Upper lobe of left lung (tissue), 4 donors: ENCODE data around the gene TLL1.

ENCODE experiments used
- POLR2A ChIP-seq, 4 donors: fragments of 450-650 bp; IDR thresholded peaks; one replicate each; pipeline ENCODE4 v1.5.1; 2016 to 2017; ENCODE audit warnings: antibody characterized with exemption in 4 of 4, mild to moderate bottlenecking in 2 of 4
- TF ChIP-seq, protein P1 (sequence below), 6 experiments: fragments of 450-650 bp in 4 of 6; fragments of 200-600 bp in 2 of 6; sonication (generic) in 2 of 6; IDR thresholded peaks; one replicate each; pipeline ENCODE4 v1.5.1; 2016 to 2019; ENCODE audit warnings: antibody characterized with exemption in 6 of 6

DNA sequence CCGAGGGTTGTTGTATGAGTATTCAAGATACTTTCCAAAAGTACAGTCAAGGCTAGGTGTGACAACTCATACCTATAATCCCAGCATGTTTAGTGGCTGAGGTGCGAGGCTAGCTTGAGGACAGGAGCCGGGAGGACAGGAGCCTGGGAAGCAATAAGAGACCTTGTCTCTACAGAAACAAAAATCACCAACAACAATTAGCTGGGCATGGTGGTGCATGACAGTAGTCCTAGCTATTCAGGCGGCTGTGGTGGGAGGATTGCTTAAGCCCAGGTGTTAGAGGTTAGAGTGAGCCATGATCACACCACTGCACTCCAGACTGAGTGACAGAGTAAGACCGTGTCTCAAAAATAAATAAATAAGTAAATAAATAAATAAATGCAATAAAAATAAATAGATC is 91.6 kb downstream of the TLL1 start:
- TF ChIP-seq, protein P1, sequence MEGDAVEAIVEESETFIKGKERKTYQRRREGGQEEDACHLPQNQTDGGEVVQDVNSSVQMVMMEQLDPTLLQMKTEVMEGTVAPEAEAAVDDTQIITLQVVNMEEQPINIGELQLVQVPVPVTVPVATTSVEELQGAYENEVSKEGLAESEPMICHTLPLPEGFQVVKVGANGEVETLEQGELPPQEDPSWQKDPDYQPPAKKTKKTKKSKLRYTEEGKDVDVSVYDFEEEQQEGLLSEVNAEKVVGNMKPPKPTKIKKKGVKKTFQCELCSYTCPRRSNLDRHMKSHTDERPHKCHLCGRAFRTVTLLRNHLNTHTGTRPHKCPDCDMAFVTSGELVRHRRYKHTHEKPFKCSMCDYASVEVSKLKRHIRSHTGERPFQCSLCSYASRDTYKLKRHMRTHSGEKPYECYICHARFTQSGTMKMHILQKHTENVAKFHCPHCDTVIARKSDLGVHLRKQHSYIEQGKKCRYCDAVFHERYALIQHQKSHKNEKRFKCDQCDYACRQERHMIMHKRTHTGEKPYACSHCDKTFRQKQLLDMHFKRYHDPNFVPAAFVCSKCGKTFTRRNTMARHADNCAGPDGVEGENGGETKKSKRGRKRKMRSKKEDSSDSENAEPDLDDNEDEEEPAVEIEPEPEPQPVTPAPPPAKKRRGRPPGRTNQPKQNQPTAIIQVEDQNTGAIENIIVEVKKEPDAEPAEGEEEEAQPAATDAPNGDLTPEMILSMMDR (IDR thresholded peaks at IDR 0.05), result no peak
- TF ChIP-seq POLR2A (IDR thresholded peaks at IDR 0.05), result no peak
